Muscle layer of colon (tissue), 2 donors: ENCODE results near the gene EXOC3.

Experiments used
- H3K27ac ChIP-seq: one replicate; pipeline ENCODE4 v1.7.0; 2013; ENCODE audit warnings: low read depth, mild to moderate bottlenecking, low read length, moderate library complexity
- H3K27me3 ChIP-seq, 2 donors: one replicate each; pipeline ENCODE4 v1.7.0; 2013; ENCODE audit warnings: low read length in 2 of 2, mild to moderate bottlenecking in 2 of 2; ENCODE audit not compliant: insufficient read depth in 2 of 2, control insufficient read depth in 1 of 2
- H3K36me3 ChIP-seq: one replicate; pipeline ENCODE4 v1.7.0; 2013; ENCODE audit warnings: mild to moderate bottlenecking, low read length; ENCODE audit not compliant: insufficient read depth
- H3K4me1 ChIP-seq: one replicate; pipeline ENCODE4 v1.7.0; 2013; ENCODE audit warnings: mild to moderate bottlenecking, low read length; ENCODE audit not compliant: insufficient read depth
- H3K4me3 ChIP-seq, 2 donors: one replicate each; pipeline ENCODE4 v1.7.0; 2013; ENCODE audit warnings: low read length in 2 of 2, low read depth in 1 of 2, mild to moderate bottlenecking in 1 of 2, moderate library complexity in 1 of 2
- H3K9ac ChIP-seq: one replicate; pipeline ENCODE4 v1.7.0; 2013; ENCODE audit warnings: low read length
- H3K9me3 ChIP-seq: one replicate; pipeline ENCODE4 v1.7.0; 2013; ENCODE audit warnings: mild to moderate bottlenecking, low read length
- donor health status: abdominal sarcoma.
- donor health status: Adenocarcinoma of cecum.

EXOC3 gene

GRCh38 chr5:488744-489688, 46.0 kb downstream of the EXOC3 start:
- no peak overlapping the region for H3K9ac ChIP-seq
- H3K27ac ChIP-seq = no peak overlapping the region
- peaks cover 0 to 37% of the 10 kb centered on the region in 2 donors for H3K27me3 ChIP-seq
- H3K9me3 ChIP-seq = no peaks in the 10 kb centered on the region
- no peaks in the 10 kb centered on the region for H3K4me1 ChIP-seq
- H3K4me3 ChIP-seq = no peak overlapping the region
- H3K36me3 ChIP-seq = no peaks in the 10 kb centered on the region

DNA sequence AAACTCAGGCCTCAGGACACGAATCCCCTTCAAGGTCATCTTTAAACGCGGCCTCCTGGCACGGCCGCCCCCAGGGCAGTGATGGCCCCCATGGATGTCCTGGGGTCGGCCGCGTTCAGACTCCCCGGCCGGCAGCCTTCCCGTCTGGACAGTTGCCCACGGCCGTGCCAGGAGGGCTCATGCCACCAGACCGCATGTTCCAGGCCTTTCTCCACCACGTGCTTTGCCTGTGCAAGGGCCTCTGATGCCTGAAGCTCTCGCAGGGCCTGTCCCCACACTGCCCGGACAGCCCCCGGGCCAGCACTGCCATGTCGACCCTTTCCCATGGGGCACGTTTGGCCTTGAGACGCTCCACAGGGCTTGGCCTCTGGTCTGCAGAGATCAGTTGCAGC, 46.7 kb downstream of the EXOC3 start:
- peaks cover 0 to 41% of the 10 kb centered on the region in 2 donors for H3K27me3 ChIP-seq
- no peaks in the 10 kb centered on the region for H3K36me3 ChIP-seq
- H3K9me3 ChIP-seq = no peaks in the 10 kb centered on the region
- no peak overlapping the region for H3K4me3 ChIP-seq
- H3K9ac ChIP-seq = no peak overlapping the region
- H3K4me1 ChIP-seq = no peaks in the 10 kb centered on the region
- no peak overlapping the region for H3K27ac ChIP-seq

- peaks cover 0 to 40% of the 10 kb centered on the region in 2 donors for H3K27me3 ChIP-seq
- no peaks in the 10 kb centered on the region for H3K36me3 ChIP-seq
- no peak overlapping the region for H3K9ac ChIP-seq
- no peaks in the 10 kb centered on the region for H3K9me3 ChIP-seq
- no peak overlapping the region for H3K4me3 ChIP-seq
- no peak overlapping the region for H3K27ac ChIP-seq
- no peaks in the 10 kb centered on the region for H3K4me1 ChIP-seq
Measured at GRCh38 chr5:490116-491106, 47.4 kb downstream of the EXOC3 start.

DNA sequence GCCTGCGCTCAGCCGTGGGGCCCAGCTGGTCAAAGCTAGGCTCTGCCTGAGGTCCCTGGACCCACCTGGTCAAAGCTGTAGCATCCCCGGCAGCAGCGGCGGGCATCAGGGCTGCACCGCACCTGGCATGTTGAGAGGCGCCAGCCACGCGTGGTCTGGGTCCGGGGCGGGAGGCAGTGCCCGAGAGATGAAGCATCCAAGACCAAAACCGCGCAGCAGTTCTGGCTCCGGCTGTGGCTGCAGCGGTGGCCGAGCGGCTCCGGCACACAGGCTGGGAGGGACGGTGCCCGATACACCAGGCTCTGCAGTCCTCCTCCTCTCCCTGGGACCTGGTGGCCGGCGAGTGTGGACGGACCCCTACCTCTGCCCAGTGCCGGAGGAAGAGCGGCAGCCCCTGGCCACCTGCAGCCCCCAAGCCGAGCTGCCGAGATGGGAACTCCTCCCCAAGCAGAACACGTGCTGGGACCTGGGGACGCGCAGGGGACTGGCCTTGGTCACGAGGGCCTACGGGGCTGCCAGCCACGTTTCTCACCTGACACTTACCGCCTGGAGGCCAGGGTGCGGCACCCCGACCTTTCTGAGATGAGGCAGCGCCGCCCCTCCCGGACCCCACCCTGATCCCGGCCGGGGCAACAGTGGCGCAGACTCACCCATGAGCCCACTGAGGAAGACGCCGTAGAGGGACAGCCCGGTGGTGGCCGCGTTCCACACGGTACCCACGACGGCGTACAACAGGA, 48.3 kb downstream of the EXOC3 start:
- Histone ChIP-seq H3K9me3 (no peaks in the 10 kb centered on the region), H3K27ac (no peak overlapping the region), H3K27me3 (peaks cover 0 to 37% of the 10 kb centered on the region in 2 donors), H3K4me1 (no peaks in the 10 kb centered on the region), H3K9ac (no peak overlapping the region), H3K36me3 (no peaks in the 10 kb centered on the region), H3K4me3 (no peak overlapping the region)

DNA sequence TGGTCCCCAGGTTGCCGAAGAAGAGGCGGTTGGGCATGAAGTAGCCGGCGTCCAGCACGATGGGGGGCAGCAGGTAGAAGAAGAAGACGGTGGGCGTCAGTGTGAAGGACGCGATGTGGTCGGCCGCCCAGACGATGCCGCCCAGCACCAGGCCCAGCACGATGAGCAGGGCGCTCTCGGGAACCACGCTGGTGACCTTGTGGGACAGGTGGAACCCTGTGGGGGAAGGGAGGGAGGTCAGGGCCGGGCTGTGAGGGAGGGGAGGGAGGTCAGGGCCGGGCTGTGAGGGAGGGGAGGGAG, 48.8 kb downstream of the EXOC3 start:
- Histone ChIP-seq H3K9ac (no peak overlapping the region), H3K27me3 (peaks cover 0 to 38% of the 10 kb centered on the region in 2 donors), H3K4me3 (no peak overlapping the region), H3K4me1 (no peaks in the 10 kb centered on the region), H3K27ac (no peak overlapping the region), H3K9me3 (no peaks in the 10 kb centered on the region), H3K36me3 (no peaks in the 10 kb centered on the region)

- Histone ChIP-seq H3K9ac (no peak overlapping the region), H3K36me3 (no peaks in the 10 kb centered on the region), H3K4me3 (no peak overlapping the region), H3K27ac (no peak overlapping the region), H3K9me3 (no peaks in the 10 kb centered on the region), H3K27me3 (peaks cover 0 to 38% of the 10 kb centered on the region in 2 donors), H3K4me1 (no peaks in the 10 kb centered on the region)
Measured at GRCh38 chr5:492314-492893, 49.4 kb downstream of the EXOC3 start.

DNA sequence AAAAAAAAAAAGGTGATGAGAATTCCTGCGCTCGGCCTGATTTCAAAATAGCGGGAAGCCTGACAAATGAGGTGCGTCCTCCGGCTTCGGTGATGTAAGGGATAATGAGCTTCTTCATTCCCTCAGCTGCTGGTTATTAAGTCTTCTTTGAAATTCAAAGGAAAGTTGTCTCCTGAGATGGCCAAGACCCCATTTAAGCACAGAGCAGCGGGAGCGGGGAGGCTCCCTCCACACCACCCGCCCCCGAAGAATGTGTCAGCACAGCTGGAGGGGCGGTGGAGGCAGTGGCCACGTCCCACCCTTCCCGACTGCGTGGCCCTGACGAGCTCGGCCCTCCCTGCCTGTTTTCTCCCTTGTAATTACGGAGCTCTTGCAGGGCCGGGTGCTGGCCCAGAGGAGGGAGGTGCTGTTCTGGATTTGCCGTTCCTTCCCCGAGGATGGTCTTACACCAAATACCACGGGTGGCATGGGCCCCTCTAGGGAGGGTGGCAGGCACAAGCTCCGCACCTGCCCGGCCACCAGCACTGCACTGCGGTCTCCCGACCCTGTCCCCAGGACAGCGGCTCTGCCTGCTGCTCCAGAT, 50.2 kb downstream of the EXOC3 start:
- no peak overlapping the region for H3K27ac ChIP-seq
- H3K9ac ChIP-seq = no peak overlapping the region
- no peaks in the 10 kb centered on the region for H3K9me3 ChIP-seq
- peaks cover 0 to 39% of the 10 kb centered on the region in 2 donors for H3K27me3 ChIP-seq
- H3K4me1 ChIP-seq = no peaks in the 10 kb centered on the region
- no peaks in the 10 kb centered on the region for H3K36me3 ChIP-seq
- H3K4me3 ChIP-seq = no peak overlapping the region

DNA sequence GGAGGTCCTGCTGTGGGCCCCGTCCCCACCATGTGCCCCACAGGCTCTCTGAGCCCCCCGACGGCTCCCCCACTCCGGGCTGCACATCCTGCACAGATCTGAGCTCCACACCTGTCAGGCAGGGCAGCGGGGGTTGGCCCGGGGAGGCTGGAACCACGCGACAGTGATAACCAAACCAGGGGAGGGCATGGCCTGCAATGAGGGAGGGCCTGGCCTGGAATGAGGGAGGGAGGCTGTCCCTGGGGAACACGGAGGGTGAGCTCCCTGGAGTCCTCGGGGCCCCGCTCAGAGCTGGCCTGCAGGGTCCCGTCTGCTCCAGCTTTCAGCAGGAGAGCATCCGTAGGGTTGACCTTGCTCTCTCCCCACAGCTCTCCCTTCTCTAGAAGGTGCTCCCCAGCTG, 50.8 kb downstream of the EXOC3 start:
- peaks cover 0 to 38% of the 10 kb centered on the region in 2 donors for H3K27me3 ChIP-seq
- no peaks in the 10 kb centered on the region for H3K9me3 ChIP-seq
- H3K36me3 ChIP-seq = no peaks in the 10 kb centered on the region
- no peak overlapping the region for H3K27ac ChIP-seq
- H3K4me1 ChIP-seq = no peaks in the 10 kb centered on the region
- H3K9ac ChIP-seq = no peak overlapping the region
- no peak overlapping the region for H3K4me3 ChIP-seq

GRCh38 chr5:494667-495255, 51.8 kb downstream of the EXOC3 start:
- no peaks in the 10 kb centered on the region for H3K36me3 ChIP-seq
- peaks cover 0 to 37% of the 10 kb centered on the region in 2 donors for H3K27me3 ChIP-seq
- H3K9me3 ChIP-seq = no peaks in the 10 kb centered on the region
- no peaks in the 10 kb centered on the region for H3K4me1 ChIP-seq
- no peak overlapping the region for H3K27ac ChIP-seq
- no peak overlapping the region for H3K4me3 ChIP-seq
- no peak overlapping the region for H3K9ac ChIP-seq

- peaks cover 0 to 47% of the 10 kb centered on the region in 2 donors for H3K27me3 ChIP-seq
- no peaks in the 10 kb centered on the region for H3K9me3 ChIP-seq
Measured at GRCh38 chr5:496028-496427, 53.1 kb downstream of the EXOC3 start.

More at GRCh38 chr5:496028-496427, 53.1 kb downstream of the EXOC3 start:
- no peak overlapping the region for H3K27ac ChIP-seq
- H3K4me1 ChIP-seq = no peaks in the 10 kb centered on the region
- no peak overlapping the region for H3K4me3 ChIP-seq
- H3K36me3 ChIP-seq = no peaks in the 10 kb centered on the region
- no peak overlapping the region for H3K9ac ChIP-seq
